ENCODE results near the gene ZBTB21. TPM values are rescaled to one million over a fixed set of nuclear protein-coding genes. Genes with fewer than 3 reads are reported as not detected.

Gene ZBTB21
- total RNA-seq, 2 experiments from 2014 or later, result 132 to 139 TPM

DNA sequence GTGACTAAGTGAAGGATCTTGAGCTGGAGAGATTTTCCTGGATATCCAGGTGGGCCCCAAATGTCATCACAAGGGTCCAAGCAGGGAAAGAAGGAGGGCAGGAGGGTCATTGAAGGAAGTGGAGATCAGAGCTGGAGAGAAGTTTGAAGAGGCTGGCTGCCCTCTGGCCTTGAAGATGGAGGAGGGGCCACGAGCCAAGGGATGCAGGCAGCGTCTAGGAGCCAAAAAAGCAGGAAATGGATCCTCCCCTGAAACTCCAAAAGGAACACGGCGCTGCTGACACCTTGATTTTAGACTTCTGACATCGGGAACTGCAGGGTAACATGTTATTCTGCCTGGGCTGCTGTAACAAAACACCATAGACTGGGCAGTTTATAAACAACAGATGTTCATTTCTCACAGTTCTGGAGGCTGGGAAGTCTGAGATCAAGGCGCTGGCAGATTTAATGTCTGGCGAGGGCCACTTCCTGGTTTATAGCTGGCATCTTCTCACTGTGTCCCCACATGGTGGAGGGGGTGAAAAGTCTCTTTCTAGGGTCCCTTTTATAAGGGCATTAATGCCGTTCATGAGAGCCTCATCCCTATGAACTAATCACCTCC lies 28.8 kb upstream of the ZBTB21 start:
- ATAC-seq (ENCODE audit: poor library complexity), result no peak
- Mint-ChIP-seq H3K36me3 (ENCODE audit: low read depth) (no peaks in the 10 kb centered on the region), H3K4me3 (no peak overlapping the region), H3K4me1 (ENCODE audit: low read depth) (no peaks in the 10 kb centered on the region), H3K27ac (no peak overlapping the region), H3K9me3 (no peaks in the 10 kb centered on the region), H3K27me3 (no peaks in the 10 kb centered on the region)
- intact Hi-C loops (cut with DNase I, micrococcal nuclease), result no loop called here
- H3K9me3 ChIP-seq (ENCODE audit: control insufficient read depth in 1 of 2, insufficient read depth in 1 of 2, low read length in 2 of 2), result no peaks in the 10 kb centered on the region
- no peaks in the 10 kb centered on the region for H3K27me3 ChIP-seq (ENCODE audit: control insufficient read depth in 1 of 2, insufficient read depth in 2 of 2, low read length in 2 of 2)
- TF ChIP-seq, protein P1, sequence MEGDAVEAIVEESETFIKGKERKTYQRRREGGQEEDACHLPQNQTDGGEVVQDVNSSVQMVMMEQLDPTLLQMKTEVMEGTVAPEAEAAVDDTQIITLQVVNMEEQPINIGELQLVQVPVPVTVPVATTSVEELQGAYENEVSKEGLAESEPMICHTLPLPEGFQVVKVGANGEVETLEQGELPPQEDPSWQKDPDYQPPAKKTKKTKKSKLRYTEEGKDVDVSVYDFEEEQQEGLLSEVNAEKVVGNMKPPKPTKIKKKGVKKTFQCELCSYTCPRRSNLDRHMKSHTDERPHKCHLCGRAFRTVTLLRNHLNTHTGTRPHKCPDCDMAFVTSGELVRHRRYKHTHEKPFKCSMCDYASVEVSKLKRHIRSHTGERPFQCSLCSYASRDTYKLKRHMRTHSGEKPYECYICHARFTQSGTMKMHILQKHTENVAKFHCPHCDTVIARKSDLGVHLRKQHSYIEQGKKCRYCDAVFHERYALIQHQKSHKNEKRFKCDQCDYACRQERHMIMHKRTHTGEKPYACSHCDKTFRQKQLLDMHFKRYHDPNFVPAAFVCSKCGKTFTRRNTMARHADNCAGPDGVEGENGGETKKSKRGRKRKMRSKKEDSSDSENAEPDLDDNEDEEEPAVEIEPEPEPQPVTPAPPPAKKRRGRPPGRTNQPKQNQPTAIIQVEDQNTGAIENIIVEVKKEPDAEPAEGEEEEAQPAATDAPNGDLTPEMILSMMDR (IDR thresholded peaks at IDR 0.05), result no peak
- CTCF ChIA-PET, result interaction anchor here (0.8 kb wide), 1 partner anchor 79 kb away, joined by 4 read pairs; no protein-coding TSS in a partner anchor
- no peaks in the 10 kb centered on the region for H3K4me1 ChIP-seq (ENCODE audit: insufficient read depth, low read length)
- H3K36me3 ChIP-seq (ENCODE audit: insufficient read depth, low read length), result no peaks in the 10 kb centered on the region
- H3K4me3 ChIP-seq (ENCODE audit: low read length), result no peak overlapping the region
- POLR2A ChIA-PET, result interaction anchor here (0.6 kb wide), 1 partner anchor 638 kb away, joined by 4 read pairs; no protein-coding TSS in a partner anchor
- no peak for DNase-seq
- H3K27ac ChIP-seq (ENCODE audit: low read depth in 1 of 2, low read length in 2 of 2), result no peak overlapping the region

DNA sequence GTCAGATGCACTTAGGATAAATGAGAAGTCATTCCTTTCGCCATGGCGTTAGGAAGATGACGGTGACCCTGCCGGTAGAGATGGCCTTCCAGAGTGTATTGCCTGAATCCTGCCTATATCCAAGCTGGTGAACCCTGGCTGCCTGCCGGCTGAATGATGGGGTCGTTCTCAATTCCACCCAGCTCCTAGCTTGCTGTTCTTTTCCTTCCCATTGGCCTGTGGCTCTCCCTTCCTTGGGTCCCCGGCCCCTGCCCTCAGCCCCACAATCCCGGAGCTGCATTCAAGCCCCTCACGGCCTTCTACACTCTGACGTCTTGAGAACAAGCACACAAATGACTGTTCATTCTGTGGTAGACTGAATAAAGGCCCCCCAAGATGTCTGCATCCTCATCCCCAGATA lies 28.2 kb upstream of the ZBTB21 start:
- CTCF ChIA-PET, result no interaction called here
- TF ChIP-seq, protein P1 (IDR thresholded peaks at IDR 0.05), result no peak
- Mint-ChIP-seq H3K4me3 (no peak overlapping the region), H3K4me1 (ENCODE audit: low read depth) (no peaks in the 10 kb centered on the region), H3K27ac (no peak overlapping the region), H3K27me3 (no peaks in the 10 kb centered on the region), H3K36me3 (ENCODE audit: low read depth) (no peaks in the 10 kb centered on the region), H3K9me3 (no peaks in the 10 kb centered on the region)
- Histone ChIP-seq H3K27me3 (ENCODE audit: control insufficient read depth in 1 of 2, insufficient read depth in 2 of 2, low read length in 2 of 2) (no peaks in the 10 kb centered on the region), H3K9me3 (ENCODE audit: control insufficient read depth in 1 of 2, insufficient read depth in 1 of 2, low read length in 2 of 2) (no peaks in the 10 kb centered on the region), H3K36me3 (ENCODE audit: insufficient read depth, low read length) (no peaks in the 10 kb centered on the region), H3K27ac (ENCODE audit: low read depth in 1 of 2, low read length in 2 of 2) (no peak overlapping the region), H3K4me1 (ENCODE audit: insufficient read depth, low read length) (no peaks in the 10 kb centered on the region), H3K4me3 (ENCODE audit: low read length) (no peak overlapping the region)
- POLR2A ChIA-PET, result interaction anchor here (0.6 kb wide), 1 partner anchor 637 kb away, joined by 4 read pairs; no protein-coding TSS in a partner anchor
- no peak for ATAC-seq (ENCODE audit: poor library complexity)
- intact Hi-C loops (cut with DNase I, micrococcal nuclease), result no loop called here
- no peak for DNase-seq

DNA sequence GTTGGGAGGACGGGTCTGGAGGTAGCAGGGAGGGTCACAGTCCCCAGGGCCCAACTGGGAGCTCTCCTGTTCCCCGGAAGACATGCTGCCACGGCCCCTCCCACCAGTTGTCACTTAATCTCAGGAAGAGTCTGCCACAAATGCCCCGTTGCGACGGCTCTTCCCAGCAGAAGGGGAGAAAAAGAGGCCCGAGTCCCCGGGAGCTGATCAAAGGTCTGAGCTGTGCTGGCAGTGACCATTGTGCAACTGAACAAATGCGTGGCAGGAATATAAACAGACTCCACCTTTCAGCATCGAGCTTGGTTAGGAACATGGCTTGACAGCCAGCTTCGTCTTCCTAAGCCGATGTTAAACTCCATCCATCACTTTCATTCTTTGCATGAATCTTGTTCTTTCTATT lies 27.8 kb upstream of the ZBTB21 start:
- no peak overlapping the region for H3K27ac Mint-ChIP-seq
- DNase-seq (no peak), ATAC-seq (ENCODE audit: poor library complexity) (no peak)
- H3K4me3 Mint-ChIP-seq, result no peak overlapping the region
- H3K9me3 ChIP-seq (ENCODE audit: control insufficient read depth in 1 of 2, insufficient read depth in 1 of 2, low read length in 2 of 2), result no peaks in the 10 kb centered on the region
- no peaks in the 10 kb centered on the region for H3K9me3 Mint-ChIP-seq
- H3K4me1 Mint-ChIP-seq (ENCODE audit: low read depth), result no peaks in the 10 kb centered on the region
- H3K27me3 Mint-ChIP-seq, result no peaks in the 10 kb centered on the region
- H3K36me3 Mint-ChIP-seq (ENCODE audit: low read depth), result no peaks in the 10 kb centered on the region
- intact Hi-C loops (cut with DNase I, micrococcal nuclease), result no loop called here
- CTCF ChIA-PET, result no interaction called here
- POLR2A ChIA-PET, result no interaction called here
- no peaks in the 10 kb centered on the region for H3K27me3 ChIP-seq (ENCODE audit: control insufficient read depth in 1 of 2, insufficient read depth in 2 of 2, low read length in 2 of 2)
- H3K27ac ChIP-seq (ENCODE audit: low read depth in 1 of 2, low read length in 2 of 2), result no peak overlapping the region
- H3K36me3 ChIP-seq (ENCODE audit: insufficient read depth, low read length), result no peaks in the 10 kb centered on the region
- no peak overlapping the region for H3K4me3 ChIP-seq (ENCODE audit: low read length)
- TF ChIP-seq, protein P1 (IDR thresholded peaks at IDR 0.05), result no peak
- H3K4me1 ChIP-seq (ENCODE audit: insufficient read depth, low read length), result no peaks in the 10 kb centered on the region
